ENCODE measurements around the gene DUSP5.

DNA sequence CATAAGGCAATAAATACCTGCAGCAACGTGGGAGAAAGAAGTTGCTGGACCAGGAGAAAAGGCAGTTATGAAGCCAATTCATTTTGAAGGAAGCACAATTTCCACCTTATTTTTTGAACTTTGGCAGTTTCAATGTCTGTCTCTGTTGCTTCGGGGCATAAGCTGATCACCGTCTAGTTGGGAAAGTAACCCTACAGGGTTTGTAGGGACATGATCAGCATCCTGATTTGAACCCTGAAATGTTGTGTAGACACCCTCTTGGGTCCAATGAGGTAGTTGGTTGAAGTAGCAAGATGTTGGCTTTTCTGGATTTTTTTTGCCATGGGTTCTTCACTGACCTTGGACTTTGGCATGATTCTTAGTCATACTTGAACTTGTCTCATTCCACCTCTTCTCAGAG lies 13.0 kb downstream of the DUSP5 start:
- TF ChIP-seq, protein P1, sequence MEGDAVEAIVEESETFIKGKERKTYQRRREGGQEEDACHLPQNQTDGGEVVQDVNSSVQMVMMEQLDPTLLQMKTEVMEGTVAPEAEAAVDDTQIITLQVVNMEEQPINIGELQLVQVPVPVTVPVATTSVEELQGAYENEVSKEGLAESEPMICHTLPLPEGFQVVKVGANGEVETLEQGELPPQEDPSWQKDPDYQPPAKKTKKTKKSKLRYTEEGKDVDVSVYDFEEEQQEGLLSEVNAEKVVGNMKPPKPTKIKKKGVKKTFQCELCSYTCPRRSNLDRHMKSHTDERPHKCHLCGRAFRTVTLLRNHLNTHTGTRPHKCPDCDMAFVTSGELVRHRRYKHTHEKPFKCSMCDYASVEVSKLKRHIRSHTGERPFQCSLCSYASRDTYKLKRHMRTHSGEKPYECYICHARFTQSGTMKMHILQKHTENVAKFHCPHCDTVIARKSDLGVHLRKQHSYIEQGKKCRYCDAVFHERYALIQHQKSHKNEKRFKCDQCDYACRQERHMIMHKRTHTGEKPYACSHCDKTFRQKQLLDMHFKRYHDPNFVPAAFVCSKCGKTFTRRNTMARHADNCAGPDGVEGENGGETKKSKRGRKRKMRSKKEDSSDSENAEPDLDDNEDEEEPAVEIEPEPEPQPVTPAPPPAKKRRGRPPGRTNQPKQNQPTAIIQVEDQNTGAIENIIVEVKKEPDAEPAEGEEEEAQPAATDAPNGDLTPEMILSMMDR (IDR thresholded peaks at IDR 0.05), result no peak
- TF ChIP-seq POLR2AphosphoS5 (IDR thresholded peaks at IDR 0.05) (no peak), POLR2A (IDR thresholded peaks at IDR 0.05) (no peak)
